Measurements from ENCODE around the gene LGALS9C.
A peak's percentile ranks its signal among the peaks of the same experiment; 100 is the strongest.
"Not testable (repeated sequence)": the region's sequence is repeated elsewhere in the genome, so short reads cannot be mapped to it uniquely, and the experiment has no call there.

LGALS9C gene

DNA sequence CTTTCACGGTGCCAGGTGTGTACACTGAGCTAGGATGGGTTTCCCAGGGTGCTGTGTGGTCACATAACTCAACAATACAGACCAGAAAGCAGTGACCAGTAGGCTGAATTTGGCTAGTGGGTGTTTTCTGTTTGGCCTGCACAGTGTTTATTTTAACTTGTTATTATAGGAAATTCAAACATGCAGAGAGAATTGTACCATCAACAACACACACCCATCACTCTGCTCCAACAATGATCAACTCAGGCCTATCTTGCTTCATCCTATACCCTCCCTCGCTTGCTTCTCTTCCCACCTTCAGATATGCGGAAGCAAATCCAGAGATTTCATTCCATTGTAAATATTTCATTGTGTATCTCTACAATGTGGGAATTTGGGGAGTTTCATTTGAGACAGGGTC is 5.2 kb downstream of the LGALS9C start:
- not testable (repeated sequence) for DNase-seq (ENCODE audit: low spot score); ATAC-seq (ENCODE audit: low read depth); H3K27ac ChIP-seq (ENCODE audit: poor library complexity, severe bottlenecking); H3K4me1 ChIP-seq (ENCODE audit: insufficient read depth, poor library complexity, severe bottlenecking); H3K36me3 ChIP-seq (ENCODE audit: low read depth); H3K27me3 ChIP-seq (ENCODE audit: insufficient read depth, poor library complexity, severe bottlenecking); H3K9me3 ChIP-seq (ENCODE audit: severe bottlenecking); H3K4me3 ChIP-seq (ENCODE audit: severe bottlenecking)

DNA sequence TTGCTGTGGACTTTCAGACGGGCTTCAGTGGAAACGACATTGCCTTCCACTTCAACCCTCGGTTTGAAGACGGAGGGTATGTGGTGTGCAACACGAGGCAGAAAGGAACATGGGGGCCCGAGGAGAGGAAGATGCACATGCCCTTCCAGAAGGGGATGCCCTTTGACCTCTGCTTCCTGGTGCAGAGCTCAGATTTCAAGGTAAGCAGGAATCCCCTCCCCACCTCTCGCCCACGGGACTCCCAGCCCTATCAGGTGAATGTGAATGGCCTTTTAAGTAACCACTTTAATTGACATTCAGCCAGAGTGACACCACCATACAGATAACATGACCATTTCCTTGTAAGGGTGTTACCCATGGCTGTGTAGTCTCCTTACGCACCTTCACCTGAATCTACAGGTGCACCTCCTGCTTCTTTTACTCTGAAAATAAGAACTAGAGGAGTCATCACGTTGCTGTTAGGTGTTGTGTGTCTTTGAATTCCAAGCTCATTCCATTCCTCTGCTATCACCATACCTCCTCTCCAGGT is 9.4 kb downstream of the LGALS9C start:
- not testable (repeated sequence) for H3K36me3 ChIP-seq (ENCODE audit: low read depth); ATAC-seq (ENCODE audit: low read depth); H3K4me1 ChIP-seq (ENCODE audit: insufficient read depth, poor library complexity, severe bottlenecking); H3K27me3 ChIP-seq (ENCODE audit: insufficient read depth, poor library complexity, severe bottlenecking); H3K4me3 ChIP-seq (ENCODE audit: severe bottlenecking); DNase-seq (ENCODE audit: low spot score); H3K27ac ChIP-seq (ENCODE audit: poor library complexity, severe bottlenecking); H3K9me3 ChIP-seq (ENCODE audit: severe bottlenecking)

DNA sequence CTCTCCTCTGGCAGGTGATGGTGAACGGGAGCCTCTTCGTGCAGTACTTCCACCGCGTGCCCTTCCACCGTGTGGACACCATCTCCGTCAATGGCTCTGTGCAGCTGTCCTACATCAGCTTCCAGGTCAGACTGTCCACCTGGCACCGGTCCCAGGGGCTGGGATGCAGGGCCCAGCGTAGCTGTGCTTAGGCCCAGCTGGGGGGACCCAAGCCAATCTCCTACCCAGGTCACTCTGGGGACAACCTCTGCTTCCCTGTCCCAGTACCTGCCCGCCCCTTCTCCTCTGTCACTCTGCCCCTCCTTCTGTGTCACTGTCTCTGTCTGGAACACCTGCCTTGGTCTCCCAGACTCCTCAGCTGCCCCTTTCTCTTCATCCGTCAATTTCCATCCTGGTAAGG is 11.0 kb downstream of the LGALS9C start:
- H3K4me1 ChIP-seq (ENCODE audit: insufficient read depth, poor library complexity, severe bottlenecking); H3K27ac ChIP-seq (ENCODE audit: poor library complexity, severe bottlenecking); H3K4me3 ChIP-seq (ENCODE audit: severe bottlenecking); ATAC-seq (ENCODE audit: low read depth); H3K9me3 ChIP-seq (ENCODE audit: severe bottlenecking); H3K36me3 ChIP-seq (ENCODE audit: low read depth); DNase-seq (ENCODE audit: low spot score); H3K27me3 ChIP-seq (ENCODE audit: insufficient read depth, poor library complexity, severe bottlenecking): not testable (repeated sequence)

DNA sequence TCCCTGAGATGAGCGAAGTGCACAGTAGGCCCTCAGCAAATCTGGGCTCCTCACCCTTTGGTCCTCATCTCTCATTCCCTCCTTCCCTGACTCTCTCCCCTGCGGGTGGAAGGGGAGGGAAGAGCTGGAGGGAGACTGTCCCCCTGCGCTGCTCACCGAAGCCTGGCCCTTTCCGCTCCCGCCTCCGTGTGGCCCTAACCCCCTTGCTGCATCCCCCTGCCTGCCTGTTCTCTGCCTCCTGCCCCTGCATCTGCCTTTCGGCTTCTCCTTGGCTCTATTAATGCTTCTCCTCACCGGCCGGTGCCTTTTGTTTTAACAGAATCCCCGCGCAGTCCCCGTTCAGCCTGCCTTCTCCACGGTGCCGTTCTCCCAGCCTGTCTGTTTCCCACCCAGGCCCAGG is 12.0 kb downstream of the LGALS9C start:
- not testable (repeated sequence) for H3K36me3 ChIP-seq (ENCODE audit: low read depth); H3K4me3 ChIP-seq (ENCODE audit: severe bottlenecking); H3K27me3 ChIP-seq (ENCODE audit: insufficient read depth, poor library complexity, severe bottlenecking); ATAC-seq (ENCODE audit: low read depth); DNase-seq (ENCODE audit: low spot score); H3K27ac ChIP-seq (ENCODE audit: poor library complexity, severe bottlenecking); H3K9me3 ChIP-seq (ENCODE audit: severe bottlenecking); H3K4me1 ChIP-seq (ENCODE audit: insufficient read depth, poor library complexity, severe bottlenecking)

DNA sequence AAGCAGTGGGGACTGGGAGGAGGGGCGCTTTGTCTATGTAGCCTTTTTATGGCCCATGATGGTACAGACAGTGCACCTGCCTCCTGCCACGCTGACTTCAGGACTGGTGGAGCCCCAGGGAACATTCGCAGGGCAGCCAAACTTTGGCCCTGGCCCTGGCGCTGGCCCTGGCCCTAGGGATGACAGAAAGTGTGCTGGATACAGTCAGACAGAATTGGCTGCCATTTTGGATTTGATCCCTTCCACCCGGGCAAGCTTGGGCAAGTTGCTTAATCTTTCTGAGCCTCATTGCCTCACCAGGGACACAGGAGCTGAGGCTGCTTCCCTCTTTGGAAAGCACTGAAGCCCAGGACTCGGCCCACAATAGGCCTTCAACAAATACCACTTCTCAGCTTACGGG is 13.4 kb downstream of the LGALS9C start:
- not testable (repeated sequence) for H3K27me3 ChIP-seq (ENCODE audit: insufficient read depth, poor library complexity, severe bottlenecking); H3K9me3 ChIP-seq (ENCODE audit: severe bottlenecking); DNase-seq (ENCODE audit: low spot score); H3K4me1 ChIP-seq (ENCODE audit: insufficient read depth, poor library complexity, severe bottlenecking); ATAC-seq (ENCODE audit: low read depth); H3K4me3 ChIP-seq (ENCODE audit: severe bottlenecking); H3K27ac ChIP-seq (ENCODE audit: poor library complexity, severe bottlenecking); H3K36me3 ChIP-seq (ENCODE audit: low read depth)

DNA sequence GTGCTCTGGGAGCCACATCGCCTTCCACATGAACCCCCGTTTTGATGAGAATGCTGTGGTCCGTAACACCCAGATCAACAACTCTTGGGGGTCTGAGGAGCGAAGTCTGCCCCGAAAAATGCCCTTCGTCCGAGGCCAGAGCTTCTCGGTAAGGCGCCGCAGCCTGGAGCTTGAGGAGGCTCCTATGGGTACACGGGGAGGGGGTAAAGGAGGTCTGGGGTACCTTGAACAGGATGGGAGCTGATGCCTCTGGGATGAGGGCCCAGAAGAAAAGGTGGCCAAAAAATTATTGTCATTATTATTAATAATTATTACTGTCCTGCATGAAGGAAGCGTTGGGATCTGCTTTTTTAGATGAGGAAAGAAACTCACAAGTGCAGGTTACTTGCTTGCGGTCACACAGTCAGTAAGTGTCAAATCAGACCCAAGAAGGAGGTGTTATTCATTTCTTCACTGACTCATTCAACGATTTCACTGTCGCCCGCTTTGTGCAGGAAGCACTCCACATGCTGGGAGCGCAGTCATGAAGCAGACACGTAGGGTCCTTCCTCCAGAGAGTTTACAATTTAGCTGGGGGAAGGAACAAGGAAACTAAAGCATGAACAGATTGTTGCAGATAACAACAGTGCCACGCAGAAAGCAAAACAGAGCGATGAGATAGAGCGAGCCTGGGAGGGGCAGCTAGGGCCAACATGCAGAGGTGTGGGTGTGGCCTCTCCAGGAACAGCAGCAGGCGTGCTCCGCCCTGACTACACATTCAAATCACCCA is 16.3 kb downstream of the LGALS9C start:
- not testable (repeated sequence) for H3K4me3 ChIP-seq (ENCODE audit: severe bottlenecking); H3K27me3 ChIP-seq (ENCODE audit: insufficient read depth, poor library complexity, severe bottlenecking); H3K9me3 ChIP-seq (ENCODE audit: severe bottlenecking); H3K4me1 ChIP-seq (ENCODE audit: insufficient read depth, poor library complexity, severe bottlenecking); DNase-seq (ENCODE audit: low spot score); H3K27ac ChIP-seq (ENCODE audit: poor library complexity, severe bottlenecking); H3K36me3 ChIP-seq (ENCODE audit: low read depth)
- ATAC-seq (ENCODE audit: low read depth): peak; percentile 58

DNA sequence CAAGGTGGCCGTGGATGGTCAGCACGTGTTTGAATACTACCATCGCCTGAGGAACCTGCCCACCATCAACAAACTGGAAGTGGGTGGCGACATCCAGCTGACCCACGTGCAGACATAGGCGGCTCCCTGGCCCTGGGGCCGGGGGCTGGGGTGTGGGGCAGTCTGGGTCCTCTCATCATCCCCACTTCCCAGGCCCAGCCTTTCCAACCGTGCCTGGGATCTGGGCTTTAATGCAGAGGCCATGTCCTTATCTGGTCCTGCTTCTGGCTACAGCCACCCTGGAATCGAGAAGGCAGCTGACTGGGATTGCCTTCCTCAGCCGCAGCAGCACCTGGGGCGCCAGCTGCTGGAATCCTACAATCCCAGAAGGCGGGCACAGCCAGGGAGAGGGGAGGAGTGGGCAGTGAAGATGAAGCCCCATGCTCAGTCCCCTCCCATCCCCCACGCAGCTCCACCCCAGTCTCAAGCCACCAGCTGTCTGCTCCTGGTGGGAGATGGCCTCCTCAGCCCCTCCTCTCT is 17.7 kb downstream of the LGALS9C start:
- not testable (repeated sequence) for H3K27ac ChIP-seq (ENCODE audit: poor library complexity, severe bottlenecking); ATAC-seq (ENCODE audit: low read depth); H3K36me3 ChIP-seq (ENCODE audit: low read depth); DNase-seq (ENCODE audit: low spot score); H3K27me3 ChIP-seq (ENCODE audit: insufficient read depth, poor library complexity, severe bottlenecking); H3K4me1 ChIP-seq (ENCODE audit: insufficient read depth, poor library complexity, severe bottlenecking); H3K9me3 ChIP-seq (ENCODE audit: severe bottlenecking); H3K4me3 ChIP-seq (ENCODE audit: severe bottlenecking)

DNA sequence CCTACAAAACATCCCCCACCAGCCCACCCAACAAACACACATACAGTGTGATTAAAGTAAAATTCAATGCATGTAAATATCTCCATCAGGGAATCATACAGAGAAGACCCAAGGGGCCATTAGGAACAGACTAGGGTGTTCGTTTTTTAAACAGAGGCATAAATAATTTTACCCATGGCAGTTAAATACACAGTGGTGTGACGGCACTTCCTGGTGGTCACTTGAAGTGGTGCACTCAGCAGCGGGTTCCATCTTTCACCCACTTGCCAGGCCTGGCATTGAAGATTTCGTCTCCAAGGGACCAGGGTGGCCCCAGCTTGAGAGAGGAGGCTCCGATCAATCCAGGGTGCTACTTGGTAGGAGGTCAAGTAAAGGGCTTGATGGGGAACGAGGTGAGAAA is 20.5 kb downstream of the LGALS9C start:
- ATAC-seq (ENCODE audit: low read depth); H3K9me3 ChIP-seq (ENCODE audit: severe bottlenecking): not testable (repeated sequence)

DNA sequence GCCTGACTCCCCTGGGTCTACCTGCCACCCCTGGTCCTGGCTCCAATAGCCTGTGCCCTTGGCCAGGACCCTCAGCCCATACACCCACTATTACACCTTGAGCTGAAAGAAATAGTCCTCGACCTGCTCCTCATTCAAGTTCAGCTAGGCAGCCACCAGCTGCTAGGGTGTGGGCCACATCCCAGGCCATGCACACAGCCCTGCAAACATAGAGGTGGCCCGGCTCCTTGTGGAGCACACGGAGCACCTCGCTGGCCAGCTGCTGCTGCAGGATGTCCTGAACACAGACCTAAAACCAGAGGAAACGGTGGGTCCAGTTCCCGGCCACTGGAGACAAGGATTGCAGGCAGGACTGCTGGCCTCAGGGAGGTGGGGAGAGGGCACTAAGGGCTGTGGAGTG is 22.5 kb downstream of the LGALS9C start:
- not testable (repeated sequence) for H3K4me1 ChIP-seq (ENCODE audit: insufficient read depth, poor library complexity, severe bottlenecking); DNase-seq (ENCODE audit: low spot score); H3K27ac ChIP-seq (ENCODE audit: poor library complexity, severe bottlenecking); H3K4me3 ChIP-seq (ENCODE audit: severe bottlenecking); ATAC-seq (ENCODE audit: low read depth); H3K27me3 ChIP-seq (ENCODE audit: insufficient read depth, poor library complexity, severe bottlenecking); H3K9me3 ChIP-seq (ENCODE audit: severe bottlenecking); H3K36me3 ChIP-seq (ENCODE audit: low read depth)

More for the DNA sequence above, 20.5 kb downstream of the LGALS9C start:
- H3K4me3 ChIP-seq (ENCODE audit: severe bottlenecking); H3K27ac ChIP-seq (ENCODE audit: poor library complexity, severe bottlenecking); H3K4me1 ChIP-seq (ENCODE audit: insufficient read depth, poor library complexity, severe bottlenecking); DNase-seq (ENCODE audit: low spot score); H3K36me3 ChIP-seq (ENCODE audit: low read depth); H3K27me3 ChIP-seq (ENCODE audit: insufficient read depth, poor library complexity, severe bottlenecking): not testable (repeated sequence)

DNA sequence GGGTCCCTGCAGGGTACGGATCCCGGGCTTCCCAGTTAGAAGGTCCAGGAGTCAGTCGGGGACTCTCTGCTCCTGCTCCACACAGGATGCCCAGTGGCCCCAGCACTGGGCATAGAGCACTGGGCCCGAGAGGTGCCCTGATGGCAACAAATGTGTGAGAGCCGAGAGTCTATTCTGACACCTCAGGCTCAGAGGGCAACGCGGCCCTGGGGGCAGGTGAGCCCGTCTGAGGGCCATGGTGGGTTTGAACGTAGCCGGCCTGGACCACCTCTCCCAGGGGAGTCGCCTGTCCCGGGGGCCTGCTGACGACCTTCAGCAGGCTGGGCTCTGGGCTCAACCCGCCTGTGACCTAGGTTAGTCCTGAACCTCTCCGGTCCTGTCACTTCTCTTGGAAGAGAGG is 23.2 kb downstream of the LGALS9C start:
- not testable (repeated sequence) for H3K36me3 ChIP-seq (ENCODE audit: low read depth); ATAC-seq (ENCODE audit: low read depth)

DNA sequence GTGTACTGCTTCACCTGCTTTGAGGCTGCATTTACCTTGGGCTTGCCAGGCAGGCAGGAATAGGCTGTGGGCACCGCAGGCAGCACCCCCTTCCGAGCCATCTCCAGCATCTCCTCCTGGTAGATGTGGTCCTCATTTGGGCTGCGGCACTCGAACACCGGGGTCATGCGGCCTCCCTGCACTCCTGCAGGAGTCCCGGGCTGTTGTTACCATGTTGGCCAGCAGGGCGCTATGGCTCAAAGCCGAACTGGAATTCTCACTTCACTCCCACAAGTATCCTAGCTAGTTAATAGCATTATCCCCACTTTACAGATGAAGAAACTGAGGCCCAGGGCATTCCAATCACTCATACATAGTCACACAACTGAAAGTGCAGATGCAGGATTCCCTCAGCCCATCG is 23.7 kb downstream of the LGALS9C start:
- ATAC-seq (ENCODE audit: low read depth); H3K9me3 ChIP-seq (ENCODE audit: severe bottlenecking); DNase-seq (ENCODE audit: low spot score); H3K27me3 ChIP-seq (ENCODE audit: insufficient read depth, poor library complexity, severe bottlenecking); H3K4me3 ChIP-seq (ENCODE audit: severe bottlenecking); H3K4me1 ChIP-seq (ENCODE audit: insufficient read depth, poor library complexity, severe bottlenecking); H3K27ac ChIP-seq (ENCODE audit: poor library complexity, severe bottlenecking); H3K36me3 ChIP-seq (ENCODE audit: low read depth): not testable (repeated sequence)

More for the DNA sequence above, 23.2 kb downstream of the LGALS9C start:
- not testable (repeated sequence) for H3K27me3 ChIP-seq (ENCODE audit: insufficient read depth, poor library complexity, severe bottlenecking); DNase-seq (ENCODE audit: low spot score); H3K4me3 ChIP-seq (ENCODE audit: severe bottlenecking); H3K4me1 ChIP-seq (ENCODE audit: insufficient read depth, poor library complexity, severe bottlenecking); H3K9me3 ChIP-seq (ENCODE audit: severe bottlenecking); H3K27ac ChIP-seq (ENCODE audit: poor library complexity, severe bottlenecking)
